Kidney glomerular epithelial cell (primary cell): Measurements from ENCODE around the gene CD68.
"Not testable (repeated sequence)": the region's sequence is repeated elsewhere in the genome, so short reads cannot be mapped to it uniquely, and the experiment has no call there.

Experiments
- DNase-seq: peaks from one replicate; lab custom pipeline; 2025; lab: John Stamatoyannopoulos, UW

The CD68 gene

DNA sequence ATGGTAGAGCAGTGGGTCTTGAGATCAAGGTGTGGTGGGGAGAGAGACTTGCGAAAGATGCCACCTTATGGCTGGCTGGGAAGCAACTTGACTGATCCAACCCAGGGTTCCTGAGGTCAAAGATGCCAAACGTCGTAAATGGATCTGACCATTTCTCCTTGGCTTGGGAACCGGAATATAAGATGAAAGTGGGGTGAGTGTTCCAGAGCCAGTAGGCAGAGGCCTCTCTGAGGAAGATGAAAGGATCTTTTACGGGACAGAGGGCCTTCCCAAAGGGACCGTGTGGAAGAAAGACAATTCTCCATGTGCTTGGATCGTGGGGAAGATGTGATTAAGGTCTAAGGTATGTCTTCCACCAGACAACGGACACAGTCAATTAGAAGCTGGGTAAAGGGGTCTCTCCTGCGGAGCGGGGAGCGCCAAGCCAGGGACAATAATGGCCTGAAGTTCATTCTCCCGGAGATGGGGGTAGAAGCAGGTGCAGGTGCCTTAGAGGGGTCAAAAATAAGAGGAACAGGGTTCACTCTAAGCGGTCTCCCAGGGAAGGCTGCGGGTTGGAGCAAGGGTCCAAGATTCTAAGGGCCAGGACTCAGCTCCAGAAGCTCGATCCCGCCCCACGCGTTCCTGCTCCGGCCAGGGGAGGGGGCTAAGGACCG, 34.5 kb downstream of the CD68 start:
- peak; percentile 18 for DNase-seq

DNA sequence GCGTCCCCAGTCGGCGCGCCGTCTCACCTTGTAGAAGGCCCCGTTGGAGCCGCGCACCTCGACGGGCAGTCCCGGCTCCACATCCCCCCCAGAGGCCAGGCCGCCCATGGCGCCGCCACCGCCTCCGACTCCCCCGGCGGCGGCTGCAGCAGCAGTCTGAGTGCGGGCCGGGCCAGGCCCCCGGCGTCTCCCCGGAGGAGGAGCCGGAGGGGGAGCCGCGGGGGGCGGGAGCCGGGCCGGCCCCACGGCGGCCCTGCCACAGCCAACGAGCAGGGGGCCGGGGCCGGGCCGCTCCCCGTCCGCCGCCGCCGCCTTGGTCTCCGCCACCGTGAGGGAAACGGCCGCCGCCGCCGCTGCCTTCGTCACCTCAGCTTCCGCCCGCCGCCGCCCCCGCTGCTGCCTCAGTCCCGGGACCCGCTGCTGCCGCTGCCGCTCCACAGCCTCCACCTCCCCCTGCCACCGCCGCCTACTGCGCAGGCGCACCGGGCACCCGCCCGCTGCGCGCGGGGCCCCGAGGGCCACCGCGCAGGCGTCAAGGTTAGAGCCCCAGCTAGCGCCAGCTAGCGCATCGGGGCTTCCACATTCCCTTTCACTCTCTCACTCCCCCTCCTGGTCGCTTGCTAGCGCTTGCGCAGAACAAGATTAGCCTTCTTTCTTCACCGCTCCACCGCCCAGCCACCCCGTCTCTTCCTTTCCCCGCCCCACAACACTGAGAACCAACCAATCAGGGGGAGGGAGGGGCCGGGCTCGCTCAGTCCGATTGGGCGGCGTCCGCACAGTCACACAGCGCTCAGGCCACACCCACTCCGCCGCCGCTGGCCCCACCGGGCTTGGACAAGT, 35.2 kb downstream of the CD68 start, which contains the start of gene FXR2:
Gene FXR2, minus strand, starts transcription at position 473 of the 840 bp plus-strand sequence. Its CDS starts 365 bp downstream, at position 108.
- DNase-seq = peak; percentile 100

GRCh38 chr17:7615265-7615747, 35.9 kb downstream of the CD68 start:
- DNase-seq = no peak

DNA sequence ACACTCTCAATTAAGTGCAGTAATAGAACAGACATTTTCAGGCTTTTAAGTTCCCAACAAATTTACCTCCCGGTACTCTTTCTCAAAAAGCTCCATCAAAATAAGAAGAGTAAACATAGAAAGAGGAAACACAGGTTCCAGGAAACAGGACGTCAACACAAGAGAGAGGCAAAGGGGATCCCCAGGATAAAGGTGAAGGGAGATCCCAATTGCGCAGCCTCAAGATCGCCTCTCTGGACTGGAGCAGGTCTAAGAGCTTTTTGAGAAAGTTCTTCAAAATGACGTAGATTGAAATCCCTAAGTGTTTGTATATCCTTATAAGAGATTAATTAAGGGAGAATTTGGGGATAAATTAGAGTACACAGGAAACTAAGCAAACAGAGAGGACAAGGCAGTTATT, 39.2 kb downstream of the CD68 start:
- DNase-seq = no peak

- no peak for DNase-seq
Observed at GRCh38 chr17:7620835-7621234, 41.4 kb downstream of the CD68 start.

GRCh38 chr17:7623661-7624060, 44.2 kb downstream of the CD68 start:
- no peak for DNase-seq

DNA sequence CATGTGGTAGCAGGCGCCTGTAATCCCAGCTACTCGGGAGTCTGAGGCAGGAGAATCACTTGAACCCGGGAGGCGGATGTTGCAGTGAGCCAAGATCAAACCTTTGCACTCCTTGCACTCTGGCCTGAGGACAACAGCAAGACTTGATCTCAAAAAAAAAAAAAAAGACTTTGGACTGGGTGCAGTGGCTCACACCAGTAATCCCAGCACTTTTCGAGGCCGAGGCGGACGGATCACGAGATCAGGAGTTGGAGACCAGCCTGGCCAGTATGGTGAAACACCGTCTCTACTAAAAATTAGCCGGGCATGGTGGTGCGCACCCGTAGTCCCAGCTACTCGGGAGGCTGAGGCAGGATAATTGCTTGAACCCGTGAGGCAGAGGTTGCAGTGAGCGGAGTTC, 46.3 kb downstream of the CD68 start:
- DNase-seq = not testable (repeated sequence)

GRCh38 chr17:7626307-7626706, 46.9 kb downstream of the CD68 start:
- no peak for DNase-seq

- DNase-seq = no peak
Observed at GRCh38 chr17:7626956-7627249, 47.5 kb downstream of the CD68 start.

GRCh38 chr17:7627250-7628121, 48.0 kb downstream of the CD68 start, which contains the start of gene SAT2:
TSS of gene SAT2 (minus strand) at chr17:7627821. CDS start at chr17:7627635, 186 bp downstream.
- peak; percentile 78 for DNase-seq

- DNase-seq = no peak
Observed at GRCh38 chr17:7629939-7630571, 50.6 kb downstream of the CD68 start, which contains the start of gene SHBG. TSS of gene SHBG (plus strand) at chr17:7630135. CDS start at chr17:7630173, 38 bp downstream.
